Type B pancreatic cell (in vitro differentiated cells): ENCODE measurements around the gene ENPP1. TPM values are rescaled to one million over a fixed set of nuclear protein-coding genes. Genes with fewer than 3 reads are reported as not detected.

Experiments used
- DNase-seq: peaks from one replicate; pipeline ENCODE4 v3.0.0; 2021; ENCODE audit warnings: mixed read lengths; ENCODE audit not compliant: unreplicated experiment; ENCODE audit errors: extremely low spot score
- H3K27ac Mint-ChIP-seq: 2 replicates; pipeline ENCODE4 v1.8.0; 2021; ENCODE audit warnings: mild to moderate bottlenecking, mixed read lengths
- H3K27me3 Mint-ChIP-seq: 2 replicates; pipeline ENCODE4 v1.8.0; 2021; ENCODE audit warnings: mixed read lengths
- H3K36me3 Mint-ChIP-seq: 2 replicates; pipeline ENCODE4 v1.8.0; 2021; ENCODE audit warnings: mixed read lengths
- H3K4me1 Mint-ChIP-seq: one replicate; pipeline ENCODE4 v1.8.0; 2021; ENCODE audit warnings: mixed read lengths; ENCODE audit not compliant: unreplicated experiment
- H3K4me3 Mint-ChIP-seq: 2 replicates; pipeline ENCODE4 v1.8.0; 2021; ENCODE audit warnings: mild to moderate bottlenecking, mixed read lengths
- H3K9me3 Mint-ChIP-seq: 2 replicates; pipeline ENCODE4 v1.8.0; 2021; ENCODE audit warnings: mixed read lengths
- total RNA-seq: library from RNA; stranded (reverse); gene quantifications from 2 replicates; pipeline ENCODE4 v1.2.1, GENCODE V29; 2021; ENCODE audit warnings: low replicate concordance
- TF ChIP-seq, protein P1 (sequence below): fragments of 200-600 bp; sonication (generic); conservative IDR thresholded peaks from 2 replicates; pipeline ENCODE4 v1.5.0; 2021; ENCODE audit warnings: antibody characterized with exemption, mild to moderate bottlenecking

ENPP1 gene
- total RNA-seq, 1 donor from 2014 or later, result 13.4 TPM

DNA sequence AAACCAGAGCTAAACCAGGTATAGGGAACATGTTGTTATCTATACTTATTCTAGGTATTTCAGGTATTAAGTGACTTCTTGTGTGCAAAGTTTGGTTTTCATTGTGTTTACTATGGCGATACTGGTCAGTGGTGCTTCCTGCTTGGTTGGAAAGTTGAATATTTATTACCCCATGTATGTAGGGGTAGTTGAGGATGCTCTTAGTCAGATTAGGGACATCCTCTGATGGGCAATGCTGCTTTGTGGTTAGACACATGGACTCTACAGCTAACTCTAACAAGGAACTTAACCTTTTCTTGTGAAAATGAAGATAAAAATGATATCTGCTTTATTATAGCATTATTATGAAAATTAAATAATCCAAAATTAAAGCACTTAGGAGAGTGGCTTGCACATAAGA is 44.1 kb upstream of the ENPP1 start:
- H3K9me3 Mint-ChIP-seq, result peaks cover 4% of the 10 kb centered on the region
- no peak for DNase-seq
- no peak overlapping the region for H3K27ac Mint-ChIP-seq
- H3K36me3 Mint-ChIP-seq, result no peaks in the 10 kb centered on the region
- H3K4me1 Mint-ChIP-seq, result no peaks in the 10 kb centered on the region
- no peak overlapping the region for H3K4me3 Mint-ChIP-seq
- H3K27me3 Mint-ChIP-seq, result no peaks in the 10 kb centered on the region
- TF ChIP-seq, protein P1, sequence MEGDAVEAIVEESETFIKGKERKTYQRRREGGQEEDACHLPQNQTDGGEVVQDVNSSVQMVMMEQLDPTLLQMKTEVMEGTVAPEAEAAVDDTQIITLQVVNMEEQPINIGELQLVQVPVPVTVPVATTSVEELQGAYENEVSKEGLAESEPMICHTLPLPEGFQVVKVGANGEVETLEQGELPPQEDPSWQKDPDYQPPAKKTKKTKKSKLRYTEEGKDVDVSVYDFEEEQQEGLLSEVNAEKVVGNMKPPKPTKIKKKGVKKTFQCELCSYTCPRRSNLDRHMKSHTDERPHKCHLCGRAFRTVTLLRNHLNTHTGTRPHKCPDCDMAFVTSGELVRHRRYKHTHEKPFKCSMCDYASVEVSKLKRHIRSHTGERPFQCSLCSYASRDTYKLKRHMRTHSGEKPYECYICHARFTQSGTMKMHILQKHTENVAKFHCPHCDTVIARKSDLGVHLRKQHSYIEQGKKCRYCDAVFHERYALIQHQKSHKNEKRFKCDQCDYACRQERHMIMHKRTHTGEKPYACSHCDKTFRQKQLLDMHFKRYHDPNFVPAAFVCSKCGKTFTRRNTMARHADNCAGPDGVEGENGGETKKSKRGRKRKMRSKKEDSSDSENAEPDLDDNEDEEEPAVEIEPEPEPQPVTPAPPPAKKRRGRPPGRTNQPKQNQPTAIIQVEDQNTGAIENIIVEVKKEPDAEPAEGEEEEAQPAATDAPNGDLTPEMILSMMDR, result no peak

DNA sequence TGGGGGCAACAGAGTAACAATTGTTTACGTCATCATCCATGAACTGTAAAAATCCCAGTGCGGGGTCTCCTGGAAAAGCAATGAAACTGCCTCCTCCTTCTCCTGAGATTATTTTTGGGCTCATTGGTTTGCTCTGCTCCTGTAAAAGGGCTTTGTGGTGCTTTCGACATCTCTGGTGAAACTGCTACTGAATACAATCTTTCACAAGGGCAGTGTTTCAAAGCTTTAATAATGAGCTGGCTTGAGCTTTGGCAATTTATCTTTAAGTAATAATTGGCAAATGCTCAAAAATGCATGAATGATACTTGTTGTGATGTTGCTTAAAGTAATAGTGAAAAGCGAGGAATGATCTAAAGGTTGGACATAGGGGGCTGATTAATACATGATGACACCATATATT is 43.5 kb upstream of the ENPP1 start:
- H3K9me3 Mint-ChIP-seq, result peaks cover 4% of the 10 kb centered on the region
- no peaks in the 10 kb centered on the region for H3K36me3 Mint-ChIP-seq
- no peaks in the 10 kb centered on the region for H3K4me1 Mint-ChIP-seq
- H3K4me3 Mint-ChIP-seq, result no peak overlapping the region
- H3K27ac Mint-ChIP-seq, result no peak overlapping the region
- DNase-seq, result no peak
- TF ChIP-seq, protein P1, result no peak
- no peaks in the 10 kb centered on the region for H3K27me3 Mint-ChIP-seq

DNA sequence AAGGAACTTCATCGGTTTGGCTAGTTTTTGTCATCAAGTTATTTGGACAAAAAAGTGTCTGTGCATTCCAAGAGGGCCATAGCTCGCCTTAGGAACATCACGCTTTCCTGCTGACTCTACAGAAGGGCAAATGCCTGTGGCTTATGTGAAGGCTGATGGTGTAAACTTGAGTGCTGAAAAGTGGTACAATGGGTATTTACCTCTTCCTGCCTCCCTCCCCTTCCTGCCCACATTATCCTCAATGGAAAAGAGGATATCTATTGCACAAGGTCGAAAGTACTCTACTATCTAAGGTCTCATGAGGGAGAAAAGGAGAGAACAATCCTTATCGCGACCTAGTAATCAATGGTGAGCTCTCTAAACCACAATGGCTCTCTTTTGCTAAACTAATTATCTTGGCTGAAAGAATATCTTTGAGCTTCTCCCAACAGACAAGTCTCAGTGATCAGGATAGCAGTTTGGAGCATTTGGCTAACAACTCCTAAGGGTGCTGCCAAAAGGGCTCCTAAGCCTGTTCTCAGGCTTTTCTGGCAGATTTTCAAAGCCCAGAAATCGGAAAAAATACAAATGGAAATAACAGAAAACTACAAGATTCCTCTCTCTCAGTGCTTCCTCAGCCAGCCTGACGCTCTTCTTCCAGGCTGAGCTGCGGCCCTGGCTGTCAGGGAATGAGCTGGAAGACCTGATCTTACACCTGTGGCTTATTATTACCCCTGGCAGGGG is 42.6 kb upstream of the ENPP1 start:
- no peak for DNase-seq
- no peaks in the 10 kb centered on the region for H3K4me1 Mint-ChIP-seq
- peaks cover 4% of the 10 kb centered on the region for H3K9me3 Mint-ChIP-seq
- no peak overlapping the region for H3K4me3 Mint-ChIP-seq
- H3K27me3 Mint-ChIP-seq, result no peaks in the 10 kb centered on the region
- no peak overlapping the region for H3K27ac Mint-ChIP-seq
- TF ChIP-seq, protein P1, result no peak
- H3K36me3 Mint-ChIP-seq, result no peaks in the 10 kb centered on the region

DNA sequence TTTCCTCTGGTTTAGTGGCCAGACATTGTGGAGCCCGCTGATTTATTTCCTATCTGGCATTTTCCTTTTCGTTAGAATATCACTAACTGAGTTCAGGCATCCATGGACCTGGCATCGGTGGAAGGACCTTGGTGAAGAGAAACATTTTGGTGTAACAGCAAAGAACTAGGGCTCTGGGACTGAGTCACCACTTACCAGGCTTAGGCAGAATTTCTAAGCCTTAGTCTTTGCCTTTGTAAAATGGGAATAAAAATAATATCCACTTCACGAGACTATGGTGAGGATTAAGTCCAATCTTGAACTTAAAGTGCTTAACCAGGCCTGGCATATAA is 42.0 kb upstream of the ENPP1 start:
- no peak overlapping the region for H3K27ac Mint-ChIP-seq
- H3K36me3 Mint-ChIP-seq, result no peaks in the 10 kb centered on the region
- no peaks in the 10 kb centered on the region for H3K4me1 Mint-ChIP-seq
- TF ChIP-seq, protein P1, result no peak
- peaks cover 4% of the 10 kb centered on the region for H3K9me3 Mint-ChIP-seq
- no peak overlapping the region for H3K4me3 Mint-ChIP-seq
- DNase-seq, result no peak
- peaks cover 3% of the 10 kb centered on the region for H3K27me3 Mint-ChIP-seq

DNA sequence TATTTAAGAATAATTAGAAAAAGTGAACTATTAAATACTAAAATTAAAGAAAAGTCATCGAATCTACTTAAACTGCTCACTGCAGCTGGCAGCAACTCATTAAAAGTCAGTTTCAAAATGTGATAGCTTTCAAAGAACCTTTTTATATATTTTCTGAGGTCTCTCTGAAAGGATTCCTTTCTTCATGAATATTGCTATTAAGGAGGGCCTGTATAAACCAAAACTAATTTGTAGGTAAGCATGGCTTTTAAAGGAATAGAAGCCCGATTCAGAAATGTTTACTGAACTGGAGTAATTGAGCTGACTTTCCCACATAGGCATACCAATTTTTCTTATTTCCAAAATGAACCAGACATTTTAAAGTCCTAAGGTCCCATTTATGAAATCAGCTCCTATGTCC is 41.2 kb upstream of the ENPP1 start:
- no peaks in the 10 kb centered on the region for H3K36me3 Mint-ChIP-seq
- H3K27me3 Mint-ChIP-seq, result peaks cover 3% of the 10 kb centered on the region
- DNase-seq, result no peak
- peaks cover 4% of the 10 kb centered on the region for H3K9me3 Mint-ChIP-seq
- no peaks in the 10 kb centered on the region for H3K4me1 Mint-ChIP-seq
- no peak overlapping the region for H3K4me3 Mint-ChIP-seq
- no peak overlapping the region for H3K27ac Mint-ChIP-seq
- TF ChIP-seq, protein P1, result no peak

DNA sequence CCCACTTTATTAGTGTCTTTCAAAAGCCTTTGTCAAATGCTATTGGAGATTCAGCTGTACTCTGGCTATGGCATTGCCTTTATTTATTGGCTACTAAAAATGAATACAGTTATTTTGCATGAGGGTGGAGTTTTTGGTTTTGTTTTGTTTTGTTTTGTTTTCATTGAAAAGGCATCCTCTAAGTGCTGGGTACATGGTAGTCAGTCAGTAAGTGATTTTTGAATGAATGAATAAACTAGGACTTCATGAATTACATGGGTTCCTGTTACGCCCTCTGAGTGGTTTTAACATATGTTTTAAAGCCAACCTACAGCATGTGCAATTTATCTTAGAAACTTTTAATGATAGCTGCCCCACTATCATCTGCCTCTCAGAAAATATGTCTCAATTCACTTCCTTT is 38.9 kb upstream of the ENPP1 start:
- Mint-ChIP-seq H3K36me3 (no peaks in the 10 kb centered on the region), H3K9me3 (peaks cover 4% of the 10 kb centered on the region), H3K4me1 (no peaks in the 10 kb centered on the region), H3K27ac (no peak overlapping the region), H3K4me3 (no peak overlapping the region), H3K27me3 (peaks cover 8% of the 10 kb centered on the region)
- TF ChIP-seq, protein P1, result no peak
- DNase-seq, result no peak
